ENCODE results near the gene SLC12A2.

DNA sequence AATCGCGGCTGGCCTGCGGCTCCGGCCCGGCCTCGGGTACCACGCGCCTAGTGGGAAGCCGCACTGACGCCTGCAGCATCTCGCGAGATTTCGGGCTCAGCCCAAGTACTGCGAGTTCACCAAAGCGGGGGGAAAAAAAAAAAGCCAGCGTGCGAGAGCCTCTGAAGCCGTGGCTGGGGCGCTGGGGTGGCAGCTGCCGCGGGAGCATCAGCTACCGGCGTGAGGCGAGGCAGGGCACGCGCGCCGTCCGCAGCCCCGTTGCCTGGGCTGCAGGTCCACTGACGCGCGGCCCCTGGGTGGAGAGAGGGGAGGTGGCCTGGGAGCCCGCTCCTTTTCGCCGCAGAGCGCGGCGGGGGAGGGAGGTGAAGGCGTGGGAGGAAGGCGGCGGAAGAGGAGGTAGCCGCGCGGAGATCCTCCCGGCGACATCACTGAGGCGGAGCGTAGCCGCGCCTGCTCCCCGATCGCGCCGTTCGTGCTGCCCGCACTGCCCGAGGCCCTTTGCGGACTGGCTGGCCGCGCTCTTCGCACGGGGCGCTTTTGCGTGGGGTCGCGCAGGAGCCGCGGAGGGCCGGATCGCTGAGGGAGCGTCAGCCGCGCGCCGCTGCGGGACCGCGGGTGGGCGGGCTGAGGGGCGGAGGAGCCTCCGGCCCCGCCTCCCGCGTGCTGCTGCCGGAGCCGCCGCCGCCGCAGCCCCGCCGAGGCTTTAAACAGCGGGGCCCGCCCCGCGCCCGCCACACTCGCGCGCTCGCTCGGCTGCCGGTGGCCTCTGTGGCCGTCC, at the start of gene SLC12A2:
- TF ChIP-seq, protein P1, sequence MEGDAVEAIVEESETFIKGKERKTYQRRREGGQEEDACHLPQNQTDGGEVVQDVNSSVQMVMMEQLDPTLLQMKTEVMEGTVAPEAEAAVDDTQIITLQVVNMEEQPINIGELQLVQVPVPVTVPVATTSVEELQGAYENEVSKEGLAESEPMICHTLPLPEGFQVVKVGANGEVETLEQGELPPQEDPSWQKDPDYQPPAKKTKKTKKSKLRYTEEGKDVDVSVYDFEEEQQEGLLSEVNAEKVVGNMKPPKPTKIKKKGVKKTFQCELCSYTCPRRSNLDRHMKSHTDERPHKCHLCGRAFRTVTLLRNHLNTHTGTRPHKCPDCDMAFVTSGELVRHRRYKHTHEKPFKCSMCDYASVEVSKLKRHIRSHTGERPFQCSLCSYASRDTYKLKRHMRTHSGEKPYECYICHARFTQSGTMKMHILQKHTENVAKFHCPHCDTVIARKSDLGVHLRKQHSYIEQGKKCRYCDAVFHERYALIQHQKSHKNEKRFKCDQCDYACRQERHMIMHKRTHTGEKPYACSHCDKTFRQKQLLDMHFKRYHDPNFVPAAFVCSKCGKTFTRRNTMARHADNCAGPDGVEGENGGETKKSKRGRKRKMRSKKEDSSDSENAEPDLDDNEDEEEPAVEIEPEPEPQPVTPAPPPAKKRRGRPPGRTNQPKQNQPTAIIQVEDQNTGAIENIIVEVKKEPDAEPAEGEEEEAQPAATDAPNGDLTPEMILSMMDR (IDR thresholded peaks at IDR 0.05): peak in 1 of 6 experiments; percentile 14
- peak; percentile 85 to 90 for TF ChIP-seq POLR2A (IDR thresholded peaks at IDR 0.05)
